Neural crest cell (in vitro differentiated cells): ENCODE measurements around the gene ZBTB38. TPM values are rescaled to one million over a fixed set of nuclear protein-coding genes. Genes with fewer than 3 reads are reported as not detected.

Experiments used
- DNase-seq: peaks from one replicate; pipeline ENCODE4 v3.0.0; 2021; ENCODE audit warnings: low read depth, mixed read lengths, low spot score
- H3K27ac Mint-ChIP-seq: one replicate; pipeline ENCODE4 v1.8.0; 2021; ENCODE audit warnings: mild to moderate bottlenecking, mixed read lengths; ENCODE audit not compliant: unreplicated experiment
- H3K27me3 Mint-ChIP-seq: 2 replicates; pipeline ENCODE4 v1.8.0; 2021; ENCODE audit warnings: low read depth, mild to moderate bottlenecking, mixed read lengths
- H3K36me3 Mint-ChIP-seq: 2 replicates; pipeline ENCODE4 v1.8.0; 2021; ENCODE audit warnings: low read depth, mild to moderate bottlenecking, mixed read lengths
- H3K4me1 Mint-ChIP-seq: 2 replicates; pipeline ENCODE4 v1.8.0; 2021; ENCODE audit warnings: mixed read lengths
- H3K4me3 Mint-ChIP-seq: one replicate; pipeline ENCODE4 v1.8.0; 2021; ENCODE audit warnings: mild to moderate bottlenecking, mixed read lengths
- H3K9me3 Mint-ChIP-seq: 2 replicates; pipeline ENCODE4 v1.8.0; 2021; ENCODE audit warnings: mixed read lengths
- CTCF ChIP-seq: fragments of 200-600 bp; sonication (generic); conservative IDR thresholded peaks from 2 replicates; pipeline ENCODE4 v1.5.0; 2021; ENCODE audit warnings: antibody characterized with exemption, mild to moderate bottlenecking
- long read RNA-seq: library from polyadenylated mRNA; unstranded; transcript quantifications from one replicate; pipeline ENCODE4 v2.0.0, GENCODE V29; 2020
- total RNA-seq: library from RNA; stranded (reverse); gene quantifications from 2 replicates; pipeline ENCODE4 v1.2.1, GENCODE V29; 2021

Gene ZBTB38
- total RNA-seq = 27.9 and 28.1 TPM in 2 replicates
- long read RNA-seq, transcript ZBTB38-211 (3 exons, 644 nt) = minor isoform, 6 of 45 reads
- long read RNA-seq, transcript ZBTB38-201 (1 exons, 3,588 nt) = major isoform, 7 of 45 reads
- long read RNA-seq, partial matches to known transcripts = 3 of 45 reads
- long read RNA-seq, other reads (novel, unspliced or antisense) = 28 of 45 reads

GRCh38 chr3:141368062-141368924 lies at the start of gene ZBTB38:
Gene ZBTB38, plus strand, starts transcription at chr3:141368504. Its CDS starts 73,885 bp downstream, at chr3:141442389.
- Mint-ChIP-seq H3K4me1 (peaks cover 56% of the 10 kb centered on the region), H3K9me3 (peaks cover 6% of the 10 kb centered on the region), H3K27me3 (no peaks in the 10 kb centered on the region), H3K4me3 (peak within 1 kb of the TSS; percentile 76), H3K36me3 (peaks cover 9% of the 10 kb centered on the region), H3K27ac (peak within 1 kb of the TSS; percentile 99)
- no peak for TF ChIP-seq CTCF
- DNase-seq = peak; percentile 71

- DNase-seq = no peak
- H3K4me3 Mint-ChIP-seq = no peak overlapping the region
- peaks cover 4% of the 10 kb centered on the region for H3K9me3 Mint-ChIP-seq
- H3K4me1 Mint-ChIP-seq = no peaks in the 10 kb centered on the region
- TF ChIP-seq CTCF = no peak
- no peaks in the 10 kb centered on the region for H3K27me3 Mint-ChIP-seq
- no peak overlapping the region for H3K27ac Mint-ChIP-seq
- peaks cover 2% of the 10 kb centered on the region for H3K36me3 Mint-ChIP-seq
Observed at GRCh38 chr3:141320399-141321108, 47.8 kb upstream of the ZBTB38 start.

- no peak overlapping the region for H3K27ac Mint-ChIP-seq
- H3K36me3 Mint-ChIP-seq = peaks cover 2% of the 10 kb centered on the region
- H3K27me3 Mint-ChIP-seq = no peaks in the 10 kb centered on the region
- peaks cover 5% of the 10 kb centered on the region for H3K9me3 Mint-ChIP-seq
- no peak for DNase-seq
- no peak overlapping the region for H3K4me3 Mint-ChIP-seq
- no peak for TF ChIP-seq CTCF
- peaks cover 2% of the 10 kb centered on the region for H3K4me1 Mint-ChIP-seq
Observed at GRCh38 chr3:141321109-141321497, 47.2 kb upstream of the ZBTB38 start.

- Mint-ChIP-seq H3K36me3 (peaks cover 2% of the 10 kb centered on the region), H3K9me3 (peaks cover 13% of the 10 kb centered on the region), H3K27ac (no peak overlapping the region), H3K4me3 (no peak overlapping the region), H3K27me3 (no peaks in the 10 kb centered on the region), H3K4me1 (peaks cover 13% of the 10 kb centered on the region)
- DNase-seq = no peak
- no peak for TF ChIP-seq CTCF
Observed at GRCh38 chr3:141323936-141324704, 44.2 kb upstream of the ZBTB38 start.

- no peak for DNase-seq
- TF ChIP-seq CTCF = no peak
- H3K9me3 Mint-ChIP-seq = peaks cover 8% of the 10 kb centered on the region
- no peaks in the 10 kb centered on the region for H3K36me3 Mint-ChIP-seq
- peaks cover 21% of the 10 kb centered on the region for H3K4me1 Mint-ChIP-seq
- H3K4me3 Mint-ChIP-seq = no peak overlapping the region
- no peaks in the 10 kb centered on the region for H3K27me3 Mint-ChIP-seq
- peak overlapping the region; percentile 65 for H3K27ac Mint-ChIP-seq
Observed at GRCh38 chr3:141326123-141326522, 42.2 kb upstream of the ZBTB38 start.
